CD4-positive, alpha-beta T cell treated with Interleukin-12 subunit alpha and Interleukin-12 subunit beta, for 1 hour (primary cell): Measurements from ENCODE around the gene CA11.

ENCODE experiments used
- DNase-seq: peaks from one replicate; pipeline ENCODE4 v3.0.0-alpha.2; 2020

CA11 gene

DNA sequence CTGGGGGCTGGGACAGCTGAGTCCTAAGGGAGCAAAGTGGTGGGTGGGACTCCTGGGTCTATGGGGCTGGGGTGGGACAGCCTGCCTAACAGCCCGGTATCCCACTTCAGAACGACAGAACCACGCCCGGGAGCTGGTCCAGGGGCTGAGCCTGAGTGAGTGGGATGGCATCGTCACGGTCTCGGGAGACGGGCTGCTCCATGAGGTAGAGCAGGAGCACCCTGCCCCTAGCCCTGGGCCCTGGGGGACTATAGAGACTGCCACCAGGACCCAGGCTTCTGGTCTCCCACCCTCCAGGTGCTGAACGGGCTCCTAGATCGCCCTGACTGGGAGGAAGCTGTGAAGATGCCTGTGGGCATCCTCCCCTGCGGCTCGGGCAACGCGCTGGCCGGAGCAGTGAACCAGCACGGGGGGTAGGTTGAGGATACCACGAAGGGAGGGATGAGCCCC lies 18.1 kb downstream of the CA11 start:
- DNase-seq = no peak

DNA sequence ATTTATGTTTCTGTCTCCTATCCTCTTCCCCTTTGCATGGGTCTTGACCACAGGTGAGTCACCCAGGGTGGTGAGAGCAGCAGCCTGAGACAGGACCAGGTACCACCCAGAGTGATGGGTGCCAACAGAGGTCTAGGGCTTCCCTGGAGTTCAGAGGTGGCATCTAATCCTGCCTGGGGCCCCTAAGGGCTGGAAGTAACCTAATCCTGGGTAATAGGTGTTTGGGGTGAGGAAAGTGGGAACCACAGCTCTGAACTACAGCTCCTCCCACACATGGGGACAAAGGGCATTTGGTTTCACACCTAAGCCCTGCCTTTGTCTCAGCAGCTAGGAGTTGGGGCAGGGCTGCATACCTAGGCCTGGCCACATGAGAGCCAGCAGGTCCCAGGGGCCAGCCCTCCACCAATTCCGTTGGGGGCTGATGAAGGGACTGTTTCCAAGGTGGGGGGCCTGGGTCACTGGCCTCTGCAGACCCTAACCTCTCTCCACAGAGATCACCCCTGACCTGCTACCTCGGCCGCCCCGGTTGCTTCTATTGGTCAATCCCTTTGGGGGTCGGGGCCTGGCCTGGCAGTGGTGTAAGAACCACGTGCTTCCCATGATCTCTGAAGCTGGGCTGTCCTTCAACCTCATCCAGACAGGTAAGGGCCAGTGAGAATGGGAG lies 18.7 kb downstream of the CA11 start:
- DNase-seq = no peak

DNA sequence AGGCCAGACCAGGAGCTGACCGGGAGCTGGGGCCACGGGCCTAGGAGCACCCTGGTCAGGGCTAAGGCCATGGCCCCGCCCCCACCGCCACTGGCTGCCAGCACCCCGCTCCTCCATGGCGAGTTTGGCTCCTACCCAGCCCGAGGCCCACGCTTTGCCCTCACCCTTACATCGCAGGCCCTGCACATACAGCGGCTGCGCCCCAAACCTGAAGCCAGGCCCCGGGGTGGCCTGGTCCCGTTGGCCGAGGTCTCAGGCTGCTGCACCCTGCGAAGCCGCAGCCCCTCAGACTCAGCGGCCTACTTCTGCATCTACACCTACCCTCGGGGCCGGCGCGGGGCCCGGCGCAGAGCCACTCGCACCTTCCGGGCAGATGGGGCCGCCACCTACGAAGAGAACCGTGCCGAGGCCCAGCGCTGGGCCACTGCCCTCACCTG lies 20.1 kb downstream of the CA11 start:
- no peak for DNase-seq

DNA sequence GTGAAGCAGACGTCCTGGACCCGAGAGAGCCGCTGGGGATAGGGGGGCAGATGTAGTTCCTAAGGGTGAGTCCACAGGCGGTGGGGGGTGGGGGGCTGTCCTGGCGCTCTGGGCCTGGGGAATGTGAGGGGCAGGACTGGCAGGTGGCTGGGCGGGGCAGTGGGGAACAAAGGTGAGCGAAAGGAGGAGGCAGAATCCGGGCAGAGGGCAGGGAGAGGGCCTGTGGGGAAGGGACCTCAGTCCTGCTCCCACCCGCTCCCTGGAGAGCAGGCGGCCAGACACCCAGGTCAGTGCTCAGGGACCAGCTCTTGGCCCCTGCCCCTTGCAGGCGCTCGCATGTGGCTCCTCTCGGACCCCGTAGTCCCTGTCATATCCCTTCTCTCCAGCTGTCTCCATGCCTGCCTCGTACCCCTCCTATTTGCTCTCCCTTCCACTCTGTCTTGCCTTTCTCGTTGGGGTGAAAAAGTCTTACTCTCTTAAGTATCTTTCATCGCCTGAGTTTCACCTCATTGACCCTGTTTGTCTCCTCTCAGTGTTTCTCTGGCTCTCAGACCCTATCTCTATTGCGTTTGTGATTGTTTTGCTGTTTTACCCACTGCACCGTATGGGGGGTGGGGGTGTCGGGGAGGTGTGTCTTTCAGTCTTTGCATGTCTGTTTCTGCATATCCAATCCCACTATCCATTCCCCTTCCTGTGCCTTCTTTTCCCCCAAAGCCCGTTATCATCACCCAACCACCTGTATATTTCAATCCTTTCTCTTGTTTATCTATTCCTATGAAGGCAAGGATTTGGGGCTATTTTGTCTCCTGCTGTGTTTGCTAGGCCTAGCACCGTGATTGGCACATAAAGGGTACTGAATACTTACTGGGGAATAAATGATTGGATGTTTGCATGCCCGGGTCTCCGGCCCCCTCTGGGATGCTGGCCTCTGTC lies 20.9 kb downstream of the CA11 start:
- DNase-seq = no peak

DNA sequence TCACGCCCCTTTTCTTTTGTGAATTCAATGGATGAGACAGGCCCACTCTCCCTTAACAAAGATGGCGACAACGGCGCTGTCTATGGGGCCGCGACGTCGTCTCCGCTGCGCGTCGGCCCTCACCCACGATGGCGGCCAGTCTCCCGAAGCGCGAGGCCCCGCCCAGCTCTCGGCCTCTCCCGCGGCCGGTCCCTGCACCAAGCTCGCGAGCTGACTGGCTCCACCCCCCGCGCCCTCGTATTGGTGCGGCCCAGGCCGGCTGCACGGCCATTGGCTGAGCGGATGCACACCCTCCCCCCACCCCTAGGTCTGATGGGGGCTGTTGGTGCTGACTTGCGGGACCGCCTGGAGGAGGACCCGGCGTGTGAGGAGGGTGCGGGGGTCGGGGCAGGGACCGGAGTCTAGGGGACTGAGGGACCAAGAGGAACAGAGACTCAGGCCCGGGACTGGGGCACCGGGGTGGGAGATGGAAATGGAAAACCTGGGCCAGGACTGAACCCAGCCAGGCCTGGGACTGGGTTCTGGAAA lies 21.9 kb downstream of the CA11 start:
- peak; percentile 98 for DNase-seq

DNA sequence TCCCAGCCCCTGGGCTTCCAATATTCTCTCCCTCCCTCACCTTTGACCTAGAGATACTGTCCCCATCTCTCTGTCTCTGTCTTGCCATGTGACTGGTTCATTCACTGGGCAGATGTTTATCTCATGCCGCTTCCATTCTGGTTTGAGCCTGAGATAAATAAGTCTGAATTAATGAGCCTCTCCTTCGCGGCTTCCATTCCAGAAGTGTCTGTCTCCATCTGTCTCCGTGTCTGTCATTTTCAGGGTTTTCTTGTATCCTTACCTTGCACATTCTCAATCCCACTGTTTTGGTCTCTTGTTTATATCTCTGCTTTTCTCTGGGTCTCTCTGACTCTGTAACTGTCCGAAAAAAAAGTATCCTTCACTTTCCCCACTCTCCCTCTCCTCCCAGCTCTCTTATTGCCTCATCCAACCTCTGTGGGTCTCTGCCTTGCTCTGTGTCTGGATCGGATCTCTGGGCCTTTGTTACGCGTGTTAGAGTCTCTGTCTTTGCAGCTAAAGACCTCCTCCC lies 22.4 kb downstream of the CA11 start:
- no peak for DNase-seq

DNA sequence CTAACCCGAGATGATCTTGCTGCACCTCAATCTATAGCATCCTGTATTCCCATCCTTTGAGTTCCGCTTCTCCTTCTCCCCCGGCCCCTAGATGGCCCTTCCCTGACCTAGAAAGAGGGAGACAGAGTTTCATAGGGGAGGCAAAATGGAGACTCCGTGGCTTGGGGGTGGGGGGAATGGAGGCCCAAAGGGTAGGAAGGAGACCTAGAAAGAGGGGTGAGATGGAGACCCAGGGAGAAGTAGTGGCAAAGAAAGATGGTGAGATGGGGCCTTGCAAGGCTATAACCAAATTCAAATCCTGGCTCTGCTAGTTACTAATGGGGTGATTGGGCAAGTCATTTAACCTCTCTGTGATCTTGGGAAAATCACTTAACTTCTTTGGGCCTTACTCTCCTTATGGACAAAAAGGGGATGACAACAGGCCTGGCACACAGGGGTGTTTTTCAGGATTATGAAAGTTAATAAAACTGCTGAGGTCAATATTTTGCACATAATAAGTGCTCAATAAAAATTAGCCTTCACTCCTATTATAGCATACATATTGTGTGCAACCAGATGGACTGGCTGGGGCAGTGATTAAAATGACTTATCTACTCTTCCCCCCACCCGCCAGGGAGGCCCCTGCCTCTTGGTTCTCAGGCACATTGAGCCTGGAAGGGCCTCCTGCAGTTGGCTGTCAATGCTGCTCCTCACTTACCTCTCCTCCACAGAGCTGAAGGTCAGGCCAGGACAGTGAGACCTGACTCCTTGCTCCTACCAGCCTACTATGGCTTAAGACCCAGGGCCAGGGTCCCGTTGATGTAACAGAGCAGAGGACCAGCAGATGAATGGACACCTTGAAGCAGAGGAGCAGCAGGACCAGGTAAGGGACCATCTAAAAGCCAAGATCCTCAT lies 26.0 kb downstream of the CA11 start:
- no peak for DNase-seq

DNA sequence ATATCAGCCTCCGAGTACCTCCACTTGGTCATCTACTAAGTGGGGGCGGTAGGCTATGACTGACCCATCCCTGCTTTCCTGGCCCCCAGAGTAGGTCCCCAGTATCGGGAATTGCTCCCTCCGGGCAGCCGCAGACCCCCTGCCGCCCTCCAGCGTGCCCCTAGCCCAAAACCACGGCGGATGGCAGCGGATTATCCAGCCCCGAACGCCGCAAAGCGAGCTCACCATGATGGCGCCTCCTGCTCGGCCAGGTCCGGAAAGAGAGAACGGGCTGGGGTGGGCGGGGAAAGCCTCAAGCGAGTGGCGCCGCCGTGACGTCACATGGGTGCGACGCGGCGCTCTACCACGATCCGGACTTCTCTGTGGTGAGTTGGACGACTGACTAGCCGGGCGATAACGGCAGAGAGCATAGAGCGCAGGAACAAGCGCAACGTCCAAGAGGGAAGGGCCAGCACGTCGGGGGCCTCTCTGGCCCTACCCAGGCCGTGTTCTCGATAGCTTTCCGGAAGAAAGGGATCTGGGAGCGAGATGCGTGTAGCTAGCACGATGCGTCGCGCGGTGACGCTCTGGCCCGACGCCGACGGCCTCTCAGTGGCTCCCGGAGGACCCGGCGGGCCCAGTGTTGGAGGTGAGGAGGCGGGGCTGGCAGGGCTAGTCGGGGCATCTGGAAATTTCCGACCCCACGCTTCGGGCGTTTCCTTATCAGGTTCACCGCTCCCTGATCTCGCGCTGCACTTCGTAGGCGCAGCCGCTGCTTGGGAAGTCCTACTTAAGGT lies 26.9 kb downstream of the CA11 start, which contains the start of the genes RPL18 and SPHK2:
TSS of gene RPL18 (minus strand) at position 263 of the 776 bp plus-strand sequence. CDS start at position 228, 35 bp downstream.
TSS of gene SPHK2 (plus strand) at position 591 of the 776 bp plus-strand sequence. CDS start 1,009 bp downstream, outside the sequence.
- DNase-seq = peak; percentile 97

DNA sequence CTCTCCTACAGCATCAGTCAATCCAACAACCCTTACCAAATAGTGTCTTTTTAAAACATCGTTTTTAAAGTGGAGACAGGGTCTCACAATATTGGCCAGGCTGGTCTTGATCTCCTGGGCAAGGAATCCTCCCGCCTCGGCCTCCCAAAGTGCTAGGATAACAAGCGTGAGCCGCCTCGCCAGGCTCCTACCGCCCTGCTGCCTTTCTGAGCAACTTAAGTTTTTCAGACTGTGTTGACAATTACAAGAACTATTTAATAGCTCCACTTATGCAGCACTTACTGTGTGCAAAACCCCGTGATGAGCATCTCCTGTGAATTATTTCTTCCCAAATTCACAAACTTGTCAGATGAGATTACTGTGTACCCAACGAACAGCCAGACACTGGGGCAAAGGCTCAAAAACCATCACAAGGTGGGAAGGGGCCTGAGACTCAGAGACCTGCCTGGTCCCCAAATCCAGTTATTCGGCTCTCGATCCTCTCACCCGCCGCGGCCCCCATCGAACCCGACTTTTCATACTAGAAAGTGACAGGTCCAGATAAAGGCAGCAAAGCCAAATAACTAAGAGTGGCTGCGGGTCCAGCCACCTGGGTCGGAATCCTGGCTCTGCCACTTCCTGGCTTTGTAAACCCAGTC lies 27.6 kb downstream of the CA11 start:
- no peak for DNase-seq

DNA sequence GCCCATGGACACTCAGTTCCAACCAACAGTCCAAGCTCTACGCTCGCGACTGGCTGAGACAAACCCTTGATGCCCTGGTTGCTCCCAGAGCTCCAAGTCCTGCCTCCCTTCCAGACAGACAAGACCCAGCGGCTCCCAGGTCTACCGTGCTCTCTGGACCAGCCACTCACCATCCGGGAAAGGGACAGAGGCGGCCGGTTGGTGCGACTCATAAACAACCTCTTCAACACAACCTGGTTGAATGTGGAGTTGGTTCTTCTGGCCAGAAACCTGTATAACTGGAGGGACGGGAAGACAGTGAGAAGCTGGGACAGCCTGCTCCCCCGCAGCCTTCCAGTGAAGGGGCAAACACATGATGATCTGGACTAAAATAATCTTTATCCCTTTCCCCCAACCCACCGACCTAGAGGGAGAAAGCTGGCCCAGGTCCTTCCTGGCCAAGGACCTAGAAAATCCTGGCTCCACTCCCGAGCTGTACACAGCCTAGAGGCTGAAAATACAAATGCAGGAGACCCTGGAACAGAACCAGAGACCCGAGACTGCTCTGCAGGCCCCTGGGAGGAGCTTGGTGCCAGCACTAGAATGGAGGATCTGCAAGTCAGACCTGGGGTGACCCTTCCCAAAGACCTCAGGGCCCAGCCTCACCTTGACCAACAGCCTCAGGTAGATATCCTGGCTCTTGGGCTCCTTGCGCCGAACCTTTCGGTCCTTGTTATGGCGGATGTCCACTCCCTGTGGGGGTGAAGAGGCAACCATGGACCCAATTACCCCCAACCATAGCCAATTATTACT lies 28.6 kb downstream of the CA11 start:
- DNase-seq = no peak

DNA sequence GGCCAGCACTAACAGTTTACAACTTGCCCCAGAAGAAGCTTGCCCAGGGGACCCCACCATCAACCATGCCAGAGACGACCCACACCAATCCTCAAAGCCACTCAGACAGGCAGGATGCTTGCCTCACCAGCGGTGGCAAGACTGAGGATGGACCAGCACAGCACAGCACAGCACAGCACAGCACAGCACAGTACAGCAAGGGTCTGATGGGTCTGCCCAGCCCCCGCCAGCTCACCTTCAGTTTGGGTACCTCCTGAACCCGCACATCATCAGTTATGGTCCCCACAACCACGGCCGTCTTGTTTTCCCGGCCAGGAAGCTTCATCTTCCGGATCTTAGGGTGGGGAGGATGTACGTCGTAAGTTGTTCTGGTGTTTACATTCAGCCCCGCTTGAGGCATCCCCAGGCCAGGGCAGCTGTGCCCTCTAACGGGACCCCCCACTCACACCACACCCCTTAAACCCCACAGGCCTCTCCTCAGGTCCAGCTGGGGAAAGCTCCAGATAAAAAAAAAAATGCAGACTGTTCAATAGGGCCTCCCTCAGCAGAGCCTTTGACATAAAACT lies 29.4 kb downstream of the CA11 start:
- DNase-seq = no peak

DNA sequence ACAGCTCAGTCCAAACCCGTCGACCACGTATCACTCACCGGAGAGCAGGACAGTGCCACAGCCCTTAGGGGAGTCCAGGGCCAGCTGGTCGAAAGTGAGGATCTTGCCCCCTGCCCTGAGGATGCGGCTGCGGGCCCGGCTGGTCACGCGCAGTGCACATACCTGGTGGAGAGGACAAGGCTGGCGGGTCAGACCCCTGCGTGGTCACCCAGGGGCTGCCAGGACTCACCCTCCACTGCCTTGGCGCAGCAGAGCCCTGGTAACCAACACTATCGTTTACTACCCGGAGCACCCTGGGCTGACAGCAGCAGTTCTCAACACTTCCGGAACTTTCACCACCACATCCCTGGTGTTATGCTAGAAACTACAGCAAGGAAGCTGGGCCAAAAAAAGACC lies 29.9 kb downstream of the CA11 start:
- DNase-seq = no peak

DNA sequence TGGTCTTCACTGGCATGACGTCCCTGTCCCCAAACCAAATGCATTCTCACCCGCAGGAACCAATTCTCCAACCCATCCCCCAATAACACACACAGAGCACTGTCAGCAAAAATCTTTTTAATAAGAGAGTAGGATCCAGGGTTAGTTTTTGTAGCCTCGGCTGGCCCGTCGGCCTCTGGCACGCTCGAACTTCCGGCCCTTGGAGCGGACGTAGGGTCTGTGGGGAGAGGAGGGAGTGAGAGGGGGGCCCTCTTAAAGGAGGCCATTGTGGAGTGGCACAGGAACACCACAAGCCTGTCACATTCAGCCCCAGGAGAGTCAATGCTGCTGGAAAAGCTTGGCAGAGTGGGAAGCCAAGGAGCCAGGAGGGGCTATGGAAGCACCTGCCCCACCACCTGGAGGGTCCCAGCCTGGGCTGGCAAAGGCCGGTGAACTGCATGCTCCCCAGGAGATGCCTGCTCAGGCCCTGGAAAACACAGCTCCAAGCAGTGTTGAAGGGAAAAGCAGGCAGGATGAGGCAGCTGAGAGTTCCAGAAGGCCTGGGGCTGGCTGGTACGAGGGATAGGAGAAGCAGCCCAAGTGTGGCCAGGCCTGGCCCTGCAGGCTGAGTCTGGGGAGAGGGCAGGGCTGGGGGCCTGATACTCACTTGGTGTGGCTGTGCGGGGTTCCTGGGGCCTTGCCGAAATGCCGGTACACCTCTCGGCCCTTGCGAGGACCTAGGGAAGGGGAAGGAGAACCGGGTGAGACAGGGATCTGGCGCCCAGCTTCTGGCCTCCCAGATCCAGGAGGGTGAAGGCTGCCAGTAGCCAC lies 30.6 kb downstream of the CA11 start:
- DNase-seq = no peak

DNA sequence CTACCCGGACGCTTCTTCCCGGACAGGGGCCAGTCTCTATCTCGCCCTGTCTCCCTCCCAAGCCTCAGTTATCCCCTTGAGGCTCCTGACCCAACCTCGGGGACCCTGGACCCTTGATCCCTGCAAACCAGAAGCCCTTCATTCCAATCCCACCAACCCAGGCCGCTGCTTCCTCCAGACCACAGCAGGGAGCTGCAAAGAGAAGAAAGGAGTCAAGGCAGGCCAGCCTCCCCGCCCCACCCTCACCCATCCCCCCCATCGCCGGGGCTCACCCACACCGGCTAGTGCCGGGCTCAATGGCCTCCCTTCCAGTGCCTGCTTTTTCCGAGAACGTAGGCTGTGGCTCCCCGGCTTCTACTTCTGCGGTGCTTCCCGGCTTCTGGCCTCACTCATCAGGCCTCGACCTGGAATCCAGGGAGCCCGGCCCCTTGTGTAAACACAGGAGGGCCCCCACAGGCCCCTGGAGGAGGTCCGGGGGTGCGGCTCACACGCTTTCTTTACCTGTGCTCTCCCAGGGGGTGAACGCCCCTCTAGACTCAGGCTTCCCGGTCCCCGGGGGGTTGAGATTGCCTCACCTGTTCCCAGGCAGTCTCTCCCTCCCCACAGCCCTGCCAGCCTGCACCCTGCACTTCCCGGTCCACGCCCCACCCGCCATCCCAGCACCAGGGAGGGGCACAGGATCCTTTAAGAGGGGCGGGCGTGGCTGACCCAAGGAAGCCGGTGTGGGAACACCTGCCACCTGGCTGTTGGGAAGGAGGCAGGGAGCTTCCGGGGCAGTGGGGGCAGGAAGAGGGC lies 31.4 kb downstream of the CA11 start, which contains the start of gene FAM83E:
TSS of gene FAM83E (minus strand) at position 641 of the 795 bp plus-strand sequence. CDS start 1,704 bp downstream, outside the sequence.
- no peak for DNase-seq

DNA sequence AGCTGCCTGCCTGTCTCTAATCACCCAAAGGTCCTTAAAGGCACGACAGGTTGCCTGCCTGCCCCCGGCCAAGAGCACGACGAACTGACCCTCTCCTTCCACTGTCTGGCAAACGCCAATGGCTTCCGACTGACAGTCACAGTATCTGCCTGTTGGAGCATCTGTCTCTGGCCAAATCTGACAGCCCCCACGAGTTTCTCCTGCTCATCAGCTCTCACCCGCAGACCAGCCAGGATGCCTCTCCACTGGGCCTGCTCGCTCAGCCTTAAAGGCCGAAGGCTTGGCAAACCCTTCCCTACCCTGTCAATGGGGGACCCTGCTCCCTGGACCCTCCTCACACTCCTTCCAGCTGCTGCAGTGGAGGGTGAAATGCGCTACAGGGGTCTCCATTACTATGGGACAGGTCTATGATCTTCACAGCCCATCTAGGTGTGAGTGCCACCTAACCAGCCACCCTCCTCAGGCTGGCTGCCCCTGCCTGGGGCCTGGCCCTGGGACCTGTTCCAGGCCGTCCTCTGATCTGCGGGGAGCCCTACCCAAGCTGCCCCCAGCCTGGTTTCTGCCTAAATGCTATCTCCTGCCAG lies 32.0 kb downstream of the CA11 start:
- DNase-seq = no peak

DNA sequence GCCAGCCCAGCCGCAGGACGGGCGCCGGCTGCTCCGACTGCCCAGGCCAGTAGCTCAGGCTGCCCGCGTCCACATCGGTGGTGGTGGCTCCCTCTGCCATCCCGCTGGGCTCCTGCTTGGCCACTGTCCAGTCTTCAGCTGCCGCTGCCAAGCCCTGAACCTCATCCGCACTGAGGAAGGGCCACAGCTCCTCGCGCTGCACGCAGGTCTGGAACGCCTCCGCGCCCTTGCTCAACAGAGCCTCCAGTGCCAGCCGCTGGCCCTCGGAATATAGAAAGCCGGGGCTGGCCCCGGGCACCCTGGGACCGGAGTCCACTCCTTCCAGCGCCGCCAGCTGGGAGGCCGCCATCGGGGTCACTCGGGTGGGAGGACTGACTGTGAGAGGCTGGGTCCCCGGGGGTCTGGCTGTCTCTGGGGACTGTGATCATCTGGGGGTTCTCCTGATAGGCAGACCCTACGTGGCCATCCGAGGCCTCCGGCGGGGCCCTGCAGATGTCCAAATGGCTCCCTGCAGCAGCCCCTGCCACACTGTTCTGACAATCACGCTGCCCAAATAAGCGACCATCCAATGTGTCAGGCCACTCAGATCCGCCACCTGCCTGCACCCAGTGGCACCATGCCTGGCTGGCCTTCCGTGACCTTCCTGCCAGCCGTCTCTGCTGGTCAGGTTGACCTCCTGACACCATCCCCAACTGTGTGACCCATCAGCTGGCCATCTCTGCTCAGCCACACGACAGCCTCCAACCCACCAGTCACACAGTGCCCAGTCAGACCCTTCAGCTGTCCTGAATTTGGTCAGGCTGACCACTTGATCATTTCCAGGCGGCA lies 32.7 kb downstream of the CA11 start:
- DNase-seq = no peak
